ENCODE results near the gene ARL15. TPM values are rescaled to one million over a fixed set of nuclear protein-coding genes. Genes with fewer than 3 reads are reported as not detected.

The ARL15 gene
- total and polyA plus RNA-seq, 9 of the 15 experiments (the other 6 are each of a cell fraction or from before 2014, with no cell fraction given) = 18.5 to 80.4 (median 57.0) TPM

DNA sequence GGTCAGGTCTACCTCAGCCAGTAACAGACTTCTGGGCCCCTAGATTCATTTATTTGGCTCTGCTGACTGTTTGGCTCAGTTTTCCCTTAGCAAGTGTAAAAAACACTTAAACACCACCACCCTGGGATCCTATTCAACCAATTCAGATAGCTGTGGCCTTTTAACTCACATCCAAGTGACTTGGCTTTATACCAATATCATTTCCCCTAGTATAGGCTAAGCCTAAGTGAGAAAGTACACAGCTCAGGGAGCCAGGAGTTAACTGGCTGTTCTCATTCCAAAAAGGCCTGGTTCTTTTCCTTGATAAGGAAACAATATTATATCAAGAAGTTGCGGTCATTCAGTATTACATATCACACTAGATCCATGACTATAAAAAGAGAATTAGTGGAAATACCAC lies 163.5 kb downstream of the ARL15 start:
- H2AFZ ChIP-seq (ENCODE audit: low read depth, low read length) = no peak overlapping the region
- POLR2A ChIA-PET = no interaction called here
- H3K27me3 ChIP-seq (ENCODE audit: control insufficient read depth in 2 of 2, insufficient read depth in 2 of 2, low read length in 2 of 2) = no peaks in the 10 kb centered on the region
- intact Hi-C loops (cut with micrococcal nuclease) = no loop called here
- ATAC-seq (no peak), FAIRE-seq (no peak), DNase-seq (ENCODE audit: extremely low read depth in 1 of 4, low spot score in 3 of 4) (no peak)
- TF ChIP-seq PHF8 (IDR thresholded peaks at IDR 0.05; ENCODE audit: borderline replicate concordance, low read length) (no peak), HIVEP1 (CRISPR knock-in tag; IDR thresholded peaks at IDR 0.05) (no peak), ADNP (tag; IDR thresholded peaks at IDR 0.05) (no peak), SLC30A9 (CRISPR knock-in tag; IDR thresholded peaks at IDR 0.05) (no peak), CEBPG (CRISPR knock-in tag; IDR thresholded peaks at IDR 0.05) (no peak), CEBPG (tag; conservative IDR thresholded peaks at IDR 0.05 in 1 of 2, IDR thresholded peaks at IDR 0.05 in 1 of 2) (no peak), ZNF41 (CRISPR knock-in tag; conservative IDR thresholded peaks at IDR 0.05) (no peak), ZNF316 (IDR thresholded peaks at IDR 0.05) (no peak), FOXA1 (IDR thresholded peaks at IDR 0.05; ENCODE audit: borderline replicate concordance) (no peak)
- TF ChIP-seq, protein P1, sequence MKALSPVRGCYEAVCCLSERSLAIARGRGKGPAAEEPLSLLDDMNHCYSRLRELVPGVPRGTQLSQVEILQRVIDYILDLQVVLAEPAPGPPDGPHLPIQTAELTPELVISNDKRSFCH (CRISPR knock-in tag; IDR thresholded peaks at IDR 0.05) = no peak
- TF ChIP-seq, protein P1 (tag; IDR thresholded peaks at IDR 0.05) = no peak
- TF ChIP-seq, protein P2, sequence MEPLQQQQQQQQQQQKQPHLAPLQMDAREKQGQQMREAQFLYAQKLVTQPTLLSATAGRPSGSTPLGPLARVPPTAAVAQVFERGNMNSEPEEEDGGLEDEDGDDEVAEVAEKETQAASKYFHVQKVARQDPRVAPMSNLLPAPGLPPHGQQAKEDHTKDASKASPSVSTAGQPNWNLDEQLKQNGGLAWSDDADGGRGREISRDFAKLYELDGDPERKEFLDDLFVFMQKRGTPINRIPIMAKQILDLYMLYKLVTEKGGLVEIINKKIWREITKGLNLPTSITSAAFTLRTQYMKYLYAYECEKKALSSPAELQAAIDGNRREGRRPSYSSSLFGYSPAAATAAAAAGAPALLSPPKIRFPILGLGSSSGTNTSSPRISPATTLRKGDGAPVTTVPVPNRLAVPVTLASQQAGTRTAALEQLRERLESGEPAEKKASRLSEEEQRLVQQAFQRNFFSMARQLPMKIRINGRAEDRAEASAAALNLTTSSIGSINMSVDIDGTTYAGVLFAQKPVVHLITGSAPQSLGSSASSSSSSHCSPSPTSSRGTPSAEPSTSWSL (CRISPR knock-in tag; IDR thresholded peaks at IDR 0.05; ENCODE audit: borderline replicate concordance) = no peak
- TF ChIP-seq, protein P3, sequence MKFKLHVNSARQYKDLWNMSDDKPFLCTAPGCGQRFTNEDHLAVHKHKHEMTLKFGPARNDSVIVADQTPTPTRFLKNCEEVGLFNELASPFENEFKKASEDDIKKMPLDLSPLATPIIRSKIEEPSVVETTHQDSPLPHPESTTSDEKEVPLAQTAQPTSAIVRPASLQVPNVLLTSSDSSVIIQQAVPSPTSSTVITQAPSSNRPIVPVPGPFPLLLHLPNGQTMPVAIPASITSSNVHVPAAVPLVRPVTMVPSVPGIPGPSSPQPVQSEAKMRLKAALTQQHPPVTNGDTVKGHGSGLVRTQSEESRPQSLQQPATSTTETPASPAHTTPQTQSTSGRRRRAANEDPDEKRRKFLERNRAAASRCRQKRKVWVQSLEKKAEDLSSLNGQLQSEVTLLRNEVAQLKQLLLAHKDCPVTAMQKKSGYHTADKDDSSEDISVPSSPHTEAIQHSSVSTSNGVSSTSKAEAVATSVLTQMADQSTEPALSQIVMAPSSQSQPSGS (CRISPR knock-in tag; IDR thresholded peaks at IDR 0.05) = no peak
- TF ChIP-seq, protein P4, sequence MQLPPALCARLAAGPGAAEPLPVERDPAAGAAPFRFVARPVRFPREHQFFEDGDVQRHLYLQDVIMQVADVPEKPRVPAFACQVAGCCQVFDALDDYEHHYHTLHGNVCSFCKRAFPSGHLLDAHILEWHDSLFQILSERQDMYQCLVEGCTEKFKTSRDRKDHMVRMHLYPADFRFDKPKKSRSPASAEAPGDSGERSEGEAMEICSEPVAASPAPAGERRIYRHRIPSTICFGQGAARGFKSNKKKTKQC (CRISPR knock-in tag; IDR thresholded peaks at IDR 0.05) = no peak
- H3K79me2 ChIP-seq (ENCODE audit: control insufficient read depth, insufficient read depth, low read length) = peaks cover 20% of the 10 kb centered on the region; the same call in 1 of the 3 replicates
- 86% methylated on average over 1 of the region's 1 CpG for WGBS (ENCODE audit: insufficient coverage, low coverage, missing lambda C conversion rate)
- H3K4me2 ChIP-seq (ENCODE audit: insufficient read depth, low read length) = no peak overlapping the region
- no peak overlapping the region for H3K27ac ChIP-seq (ENCODE audit: extremely low read depth, low read depth, low read length)
- in situ Hi-C loops (cut with MboI) = no loop called here
- H3K9ac ChIP-seq (ENCODE audit: insufficient read depth in 1 of 2, low read depth in 2 of 2, low read length in 2 of 2) = no peak overlapping the region
- H3K9me1 ChIP-seq (ENCODE audit: control insufficient read depth, insufficient read depth, low read length) = no peaks in the 10 kb centered on the region
- H3K36me3 ChIP-seq (ENCODE audit: control insufficient read depth, insufficient read depth, low read length) = peaks cover 28% of the 10 kb centered on the region
- BruUV-seq (replicated peaks) = no TSS peak
- H4K20me1 ChIP-seq (replicated peaks; ENCODE audit: control insufficient read depth, insufficient read depth, low read length) = 0 out of 2 replicates have a peak, but pooled peaks cover 6% of the 10 kb centered on the region
- H3K9me3 ChIP-seq (replicated peaks; ENCODE audit: control insufficient read depth, insufficient read depth, low read depth, low read length) = no peaks in the 10 kb centered on the region
- CTCF ChIA-PET (ENCODE audit: low intra/inter-chr PET ratio) = no interaction called here
- no peak overlapping the region for H3K4me3 ChIP-seq
- no peaks in the 10 kb centered on the region; a peak in 1 of 5 replicates for H3K4me1 ChIP-seq (replicated peaks in 1 of 2; ENCODE audit: control insufficient read depth in 2 of 2, insufficient read depth in 2 of 2, low read length in 2 of 2)

Measured in K562 (cell line).